ENCODE measurements around the gene DOK6.

DOK6 gene

DNA sequence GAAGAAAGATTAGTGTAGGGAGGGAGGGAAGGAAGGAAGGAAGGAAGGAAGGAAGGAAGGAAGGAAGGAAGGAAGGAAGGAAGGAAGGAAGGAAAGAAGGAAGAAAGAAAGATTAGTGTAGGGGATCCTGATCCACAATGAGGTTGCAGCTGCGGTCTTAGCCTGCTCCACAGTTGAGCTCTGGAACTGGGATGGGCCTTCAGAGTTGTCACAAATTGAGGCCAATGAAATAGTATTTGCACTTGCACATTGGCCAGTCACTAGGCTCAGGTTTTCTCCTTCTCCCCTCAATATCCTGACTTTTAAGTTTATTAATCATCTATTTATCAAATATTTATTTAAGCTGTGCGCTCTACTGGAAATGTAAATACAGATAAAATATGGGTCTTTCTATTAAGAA, 34.3 kb downstream of the DOK6 start:
- DNase-seq (ENCODE audit: low read depth): no peak

DNA sequence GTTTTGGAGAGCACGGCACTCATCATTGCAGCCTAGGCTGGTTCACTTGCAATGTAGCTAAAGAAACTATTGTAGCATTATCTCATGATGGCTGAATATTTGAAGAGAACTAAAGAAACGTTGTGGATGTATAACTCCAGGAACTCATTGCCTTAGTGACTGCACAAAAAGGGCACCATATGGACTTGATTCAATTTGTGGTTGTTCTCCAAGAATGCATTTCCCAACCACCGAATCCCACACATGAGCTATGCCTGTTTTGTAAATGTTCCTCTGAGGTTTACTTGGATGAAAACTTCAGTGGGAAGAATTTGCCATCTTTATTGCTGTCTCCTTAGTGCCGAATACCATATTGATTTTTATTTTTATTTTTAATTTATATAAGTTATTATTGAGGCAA, 43.5 kb downstream of the DOK6 start:
- DNase-seq (ENCODE audit: low read depth): no peak

DNA sequence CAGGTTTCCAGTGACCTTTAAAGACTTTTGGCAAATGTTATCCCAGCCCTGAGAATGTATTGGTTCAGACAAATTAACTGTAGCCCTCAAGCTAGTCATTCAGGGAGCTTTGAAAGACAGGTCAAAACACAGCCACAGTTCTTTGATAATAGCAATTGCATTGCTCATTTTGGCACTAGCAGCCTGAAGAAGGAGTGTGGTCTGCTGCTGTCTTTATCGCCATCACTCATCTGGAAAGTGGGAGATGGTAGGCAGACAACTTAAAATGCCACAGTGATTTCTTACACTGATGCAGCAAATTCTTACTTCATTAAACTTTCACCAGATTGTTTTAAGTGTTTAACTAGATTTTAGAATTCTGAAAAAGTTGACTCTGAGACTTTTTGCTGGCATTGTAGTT, 47.2 kb downstream of the DOK6 start:
- no peak for DNase-seq (ENCODE audit: low read depth)

DNA sequence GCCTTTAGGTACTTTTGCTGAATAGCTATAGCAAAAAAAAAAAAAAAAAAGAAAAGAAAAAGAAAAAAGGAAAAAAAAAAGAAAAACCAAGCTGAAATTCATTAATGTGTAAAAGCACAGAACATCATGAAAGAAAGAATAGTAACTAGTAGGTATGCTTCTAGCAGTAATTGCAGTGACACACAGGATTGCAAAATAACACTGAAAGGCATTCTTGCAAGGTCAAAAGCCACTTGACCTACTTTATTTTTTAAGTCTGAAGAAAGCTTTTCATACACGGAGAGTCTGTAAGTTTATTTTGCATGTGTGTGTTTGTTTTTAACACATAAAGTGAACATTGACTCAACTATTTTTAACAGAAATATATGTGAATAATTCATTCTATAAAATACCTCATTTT, 54.4 kb downstream of the DOK6 start:
- DNase-seq (ENCODE audit: low read depth): no peak

DNA sequence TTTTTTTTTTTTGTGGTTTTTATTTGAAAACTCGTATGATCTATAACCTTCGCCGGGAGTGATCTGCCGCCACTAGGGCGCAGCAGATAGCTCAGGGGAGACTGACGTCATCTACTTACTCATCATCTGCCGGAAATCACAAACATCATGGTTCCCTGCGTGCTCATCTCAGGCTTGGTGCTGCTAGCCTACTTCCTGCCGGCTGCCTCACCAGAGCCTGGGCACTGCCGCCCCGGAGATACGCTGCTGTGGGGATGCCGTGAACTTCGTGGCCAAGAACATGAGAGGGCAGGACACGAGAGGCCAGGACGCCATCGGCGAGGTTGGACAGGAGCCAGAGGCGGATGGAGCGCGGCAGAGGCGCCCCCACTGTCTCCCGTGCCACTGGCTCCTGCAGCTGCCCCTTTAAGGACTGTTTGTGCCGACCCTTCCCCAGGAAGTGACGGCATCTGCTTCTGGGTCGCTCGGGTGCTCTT, 68.8 kb downstream of the DOK6 start:
- no peak for DNase-seq (ENCODE audit: low read depth)

DNA sequence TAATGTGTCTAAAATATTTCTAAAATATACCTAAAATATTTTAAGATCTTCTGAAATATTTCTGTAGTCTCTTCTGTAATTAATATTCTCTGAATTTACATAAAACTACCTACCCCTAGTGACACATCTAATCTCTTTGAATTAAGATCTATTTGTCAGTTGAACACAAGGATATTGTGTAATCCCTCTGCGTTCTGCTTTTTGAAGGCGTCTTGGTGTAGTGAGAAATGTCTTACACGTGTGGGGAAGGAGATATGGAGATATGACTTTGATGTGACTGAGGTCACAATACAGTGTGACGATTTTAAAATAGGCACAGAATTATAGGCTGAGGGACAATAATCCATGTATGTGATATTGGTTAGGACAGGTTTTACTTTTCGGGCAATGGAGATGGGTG, 79.8 kb downstream of the DOK6 start:
- DNase-seq (ENCODE audit: low read depth): no peak

DNA sequence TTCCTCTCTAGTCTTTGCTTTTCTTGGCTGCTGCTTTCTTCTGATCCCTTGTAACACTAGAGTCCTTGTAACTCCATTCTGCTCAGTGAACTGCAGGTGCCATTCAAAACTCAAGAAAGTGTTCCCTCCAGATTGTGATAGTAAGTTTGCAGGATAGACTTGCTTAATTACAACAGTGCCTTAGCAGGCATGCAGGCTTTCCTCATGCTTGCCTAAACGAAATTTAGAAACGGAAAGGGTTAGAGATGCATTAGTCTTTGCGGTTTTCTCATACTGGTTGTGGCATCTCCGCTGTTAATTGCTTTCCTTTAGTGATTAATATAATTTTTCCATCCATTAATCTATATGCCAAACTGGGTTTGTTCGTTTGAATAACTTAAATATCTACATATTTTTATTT, 82.9 kb downstream of the DOK6 start:
- no peak for DNase-seq (ENCODE audit: low read depth)

DNA sequence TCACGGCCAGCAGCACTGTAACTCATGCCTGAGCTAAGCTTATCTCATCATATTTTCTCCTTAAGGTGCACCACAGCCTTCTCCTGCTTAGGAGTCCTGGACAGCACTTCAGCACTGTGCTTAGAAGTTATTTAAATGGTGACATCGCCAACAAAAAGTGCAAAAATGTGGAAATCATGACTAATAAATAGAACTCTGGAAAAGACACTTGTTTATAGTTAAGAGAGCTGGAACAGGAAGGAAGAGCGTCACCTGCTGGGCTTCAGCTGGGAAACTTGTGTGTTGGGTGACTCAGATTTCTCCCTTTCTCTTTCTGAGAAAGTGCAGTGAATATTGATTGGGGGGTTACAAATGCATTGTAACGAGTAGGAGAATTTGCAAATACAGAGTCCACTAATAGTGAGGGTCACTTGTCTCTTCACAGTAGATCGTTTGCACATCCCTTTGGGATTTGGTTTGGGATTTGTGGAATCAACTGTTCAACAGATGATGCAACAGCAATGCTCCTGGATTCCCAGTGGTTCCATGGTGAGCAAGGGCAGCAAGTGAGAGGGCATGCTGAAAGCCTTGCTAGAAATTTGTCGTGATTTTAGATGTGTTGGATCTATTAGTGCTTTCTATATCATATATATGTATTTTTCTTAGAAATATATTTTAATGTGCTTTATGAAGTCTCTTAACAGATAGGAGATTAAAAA, 84.2 kb downstream of the DOK6 start:
- no peak for DNase-seq (ENCODE audit: low read depth)

DNA sequence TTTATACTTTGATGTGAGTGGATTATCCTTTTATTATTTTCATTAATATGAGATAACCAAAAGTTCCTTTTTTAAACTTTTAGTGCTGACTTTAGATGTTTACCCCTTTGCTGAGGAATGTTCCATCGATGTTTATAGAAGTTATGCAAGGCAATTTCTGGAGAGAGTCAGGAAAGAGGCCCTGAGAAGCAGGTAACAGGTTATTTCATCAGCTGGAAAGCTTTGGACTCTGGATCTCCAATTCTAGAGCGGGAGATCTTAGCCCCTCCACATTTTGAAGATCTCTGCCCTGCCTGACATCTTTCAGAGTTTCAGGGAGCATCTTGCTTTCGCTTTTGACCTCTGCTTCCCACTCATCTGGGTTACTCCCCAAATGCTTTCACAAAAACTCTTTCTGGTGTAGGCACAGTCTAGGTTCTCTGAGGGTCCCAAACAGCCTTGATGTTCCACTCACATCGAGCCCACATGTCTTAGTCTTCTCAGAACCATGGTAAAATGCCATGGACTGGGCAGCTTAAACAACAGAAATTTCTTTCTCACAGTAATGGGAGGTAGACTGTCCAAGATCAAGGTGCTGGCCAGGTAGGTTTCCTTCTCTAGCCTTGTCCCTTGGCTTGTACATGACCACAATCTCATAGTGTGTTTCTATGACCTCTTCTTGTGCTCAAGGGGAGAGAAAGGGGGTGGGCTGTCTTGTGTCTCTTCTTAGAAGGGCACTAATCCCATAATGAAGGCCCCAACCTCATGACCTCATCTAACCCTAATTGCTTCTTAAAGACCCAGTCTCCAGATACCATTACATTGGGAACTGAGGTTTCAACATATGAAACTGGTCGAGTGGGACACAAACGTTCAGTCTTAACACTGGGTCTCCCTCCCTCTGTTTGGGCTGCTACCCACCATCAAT, 87.1 kb downstream of the DOK6 start:
- no peak for DNase-seq (ENCODE audit: low read depth)

DNA sequence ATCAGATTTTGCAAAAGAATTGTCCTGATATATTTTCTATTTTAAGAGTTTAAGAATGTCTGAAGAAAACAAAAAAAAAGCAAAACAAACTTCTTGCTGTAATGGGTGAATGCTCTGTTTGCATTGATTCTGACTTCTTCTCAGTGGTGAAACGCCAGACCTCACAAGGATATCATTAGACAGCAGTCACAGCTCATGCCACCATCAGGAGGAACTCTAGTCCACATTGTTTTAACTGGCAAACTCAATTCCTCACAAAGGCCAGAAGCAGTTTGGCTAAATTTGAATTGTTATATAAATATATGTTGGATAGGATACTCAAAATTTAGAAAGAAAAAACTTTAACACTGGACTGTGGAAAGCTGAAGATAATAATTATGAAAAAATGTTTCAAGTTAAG, 89.4 kb downstream of the DOK6 start:
- no peak for DNase-seq (ENCODE audit: low read depth)

DNA sequence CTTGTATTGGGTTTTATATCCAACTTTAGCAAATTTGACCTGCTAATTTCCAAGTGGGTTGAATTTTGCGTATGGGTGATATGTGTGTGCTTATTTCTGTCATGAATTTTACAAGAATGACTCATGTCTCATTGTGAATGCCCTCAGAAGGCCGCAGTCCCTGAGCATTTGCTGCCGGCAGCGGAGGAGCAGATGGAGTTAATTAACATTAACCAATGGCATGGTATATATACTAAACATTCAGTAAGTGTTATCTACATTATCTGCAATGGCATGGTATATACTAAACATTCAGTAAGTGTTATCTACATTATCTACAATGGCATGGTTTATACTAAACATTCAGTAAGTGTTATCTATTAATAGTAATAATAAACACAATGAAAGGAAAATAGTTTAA, 90.1 kb downstream of the DOK6 start:
- no peak for DNase-seq (ENCODE audit: low read depth)

DNA sequence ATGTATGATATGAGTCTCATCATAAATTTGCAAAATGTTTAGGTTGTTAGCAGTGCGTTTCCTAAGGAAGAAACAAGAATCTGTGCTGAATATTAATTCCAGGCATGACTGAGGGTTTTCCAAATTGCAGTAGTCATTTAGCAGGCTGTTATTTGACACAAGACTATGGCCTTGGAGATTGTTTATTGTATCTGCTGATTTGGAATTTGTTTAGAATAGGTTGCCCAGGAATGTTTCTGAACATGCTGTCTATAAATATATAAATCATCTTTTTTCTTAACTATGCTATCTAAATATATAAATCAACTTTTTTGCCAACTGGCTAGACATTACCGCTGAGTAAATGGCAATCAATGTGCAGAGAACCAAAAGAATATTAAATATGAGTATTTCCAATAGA, 90.9 kb downstream of the DOK6 start:
- no peak for DNase-seq (ENCODE audit: low read depth)

DNA sequence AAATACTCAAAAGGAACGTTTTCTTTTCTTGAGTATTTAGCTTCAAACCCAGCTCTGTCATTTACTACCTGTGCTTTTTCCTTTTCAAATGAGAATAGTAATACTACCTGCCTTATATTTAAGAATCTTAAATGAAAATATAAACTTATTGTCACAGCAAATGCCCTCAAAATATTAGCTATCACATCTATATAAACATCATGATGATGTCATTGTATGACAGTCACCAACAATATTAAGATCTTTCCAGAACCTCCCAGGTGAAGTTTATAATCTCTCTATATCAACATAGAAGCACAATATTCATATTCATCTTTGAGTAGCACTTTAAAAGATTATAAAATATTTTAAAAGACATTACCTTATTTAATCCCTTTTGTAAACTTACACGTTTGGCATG, 92.2 kb downstream of the DOK6 start:
- no peak for DNase-seq (ENCODE audit: low read depth)

DNA sequence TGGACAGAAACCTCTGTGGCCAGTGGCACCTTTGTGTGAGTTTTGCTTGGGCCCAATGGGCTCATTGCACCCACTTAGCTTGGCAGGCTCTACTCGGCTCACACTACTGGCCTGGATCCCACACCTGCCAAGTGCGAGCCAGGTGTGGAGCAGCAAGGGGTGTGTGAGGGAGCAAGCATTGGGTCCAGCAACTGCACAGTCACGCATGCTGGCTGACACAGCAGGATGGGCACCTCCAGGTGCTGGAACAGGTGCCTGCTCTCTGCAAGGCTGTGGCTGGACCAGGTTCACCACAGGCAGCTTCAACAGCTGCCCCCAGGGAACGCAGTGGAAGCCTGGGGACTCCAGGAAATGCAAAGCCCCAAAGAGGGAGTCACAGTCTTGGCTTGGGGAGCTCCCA, 94.2 kb downstream of the DOK6 start:
- DNase-seq (ENCODE audit: low read depth): no peak

DNA sequence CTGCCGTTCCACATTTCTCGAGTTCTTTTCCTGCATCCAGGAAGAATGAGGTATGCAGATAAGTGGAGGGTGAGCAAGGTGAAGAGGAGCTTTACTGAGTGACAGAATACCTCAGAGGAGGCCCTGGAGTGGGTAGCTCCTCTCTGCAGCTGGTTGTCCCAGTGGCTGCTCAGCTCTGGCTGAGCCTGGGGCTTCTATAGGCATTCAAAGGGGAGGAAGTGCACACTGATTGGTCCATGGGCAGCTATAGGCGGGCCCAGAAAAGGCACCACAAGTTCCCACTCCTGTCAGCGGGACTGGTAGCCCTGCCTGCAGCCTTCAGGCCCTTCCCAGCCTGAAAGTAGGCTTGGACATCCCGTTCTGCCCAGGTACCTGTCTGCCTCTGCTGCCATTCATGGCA, 94.7 kb downstream of the DOK6 start:
- DNase-seq (ENCODE audit: low read depth): no peak

DNA sequence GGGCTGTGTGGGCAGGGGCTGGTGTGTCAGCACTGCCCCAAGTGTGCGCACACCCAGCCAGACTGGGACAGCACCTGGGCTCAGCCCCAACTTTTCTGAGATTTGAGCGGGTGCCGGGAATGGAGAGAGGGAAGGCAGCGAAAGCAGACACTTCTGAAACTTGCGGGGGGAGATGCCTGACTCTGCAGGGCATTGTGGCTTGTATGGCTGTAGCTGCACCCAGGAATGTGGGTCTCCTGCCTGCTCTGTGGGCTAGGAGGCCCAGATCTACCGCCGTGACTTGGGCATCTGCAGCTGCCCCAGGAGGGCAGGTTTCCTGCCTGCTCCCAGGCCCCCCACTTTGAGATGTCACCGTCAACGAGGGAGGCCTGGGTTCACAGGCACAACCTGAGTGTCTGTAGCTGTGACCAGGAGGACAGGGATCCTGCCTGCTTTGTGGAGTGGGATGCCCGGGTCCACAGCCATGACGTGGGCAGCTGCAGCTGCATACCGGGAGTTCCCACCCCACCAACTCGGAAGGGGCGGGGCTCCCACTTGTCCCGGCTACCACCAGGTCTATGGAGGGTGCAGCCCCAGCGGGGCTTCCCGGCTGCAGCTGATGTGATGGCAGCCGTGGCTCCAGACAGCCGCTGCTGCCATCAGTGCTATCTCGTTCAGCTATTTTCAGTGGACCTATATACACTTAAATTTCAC, 95.3 kb downstream of the DOK6 start:
- DNase-seq (ENCODE audit: low read depth): no peak

DNA sequence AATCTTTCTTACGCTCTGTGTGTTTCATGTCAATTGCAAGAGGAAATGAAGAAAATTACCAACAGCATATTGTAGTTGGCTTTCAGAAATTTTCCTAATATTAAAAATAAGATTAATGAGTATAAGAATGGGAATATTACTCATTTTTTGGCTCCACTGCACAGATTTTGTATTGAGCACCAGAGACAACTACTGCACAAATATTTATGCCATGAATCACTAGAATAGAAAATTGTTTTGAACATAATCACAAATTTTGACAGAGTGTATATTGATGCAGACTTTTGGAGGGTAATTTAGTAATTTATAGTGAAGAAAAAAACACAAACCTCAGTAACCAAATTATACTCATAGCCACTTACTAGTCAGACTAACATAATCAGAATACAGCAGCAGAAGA, 118.3 kb downstream of the DOK6 start:
- DNase-seq (ENCODE audit: low read depth): no peak

DNA sequence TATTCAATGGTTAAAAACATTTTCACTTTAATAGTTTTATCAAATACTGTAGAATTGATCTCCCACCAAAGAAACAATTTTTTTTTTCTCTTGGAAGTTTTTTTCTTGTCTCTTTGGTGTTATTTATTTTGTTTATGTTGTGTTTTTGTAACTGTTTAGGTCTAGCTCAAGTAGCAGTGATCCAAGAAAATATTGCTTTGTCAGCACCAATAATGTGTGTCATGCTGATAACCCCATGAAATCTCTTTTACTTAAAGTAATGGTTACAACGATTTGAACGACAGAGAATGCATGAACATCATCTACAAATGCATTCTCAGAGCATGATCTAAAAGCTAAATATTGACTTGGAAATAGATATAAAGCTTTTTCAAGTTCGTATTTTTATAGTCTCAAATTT, 122.9 kb downstream of the DOK6 start:
- no peak for DNase-seq (ENCODE audit: low read depth)

DNA sequence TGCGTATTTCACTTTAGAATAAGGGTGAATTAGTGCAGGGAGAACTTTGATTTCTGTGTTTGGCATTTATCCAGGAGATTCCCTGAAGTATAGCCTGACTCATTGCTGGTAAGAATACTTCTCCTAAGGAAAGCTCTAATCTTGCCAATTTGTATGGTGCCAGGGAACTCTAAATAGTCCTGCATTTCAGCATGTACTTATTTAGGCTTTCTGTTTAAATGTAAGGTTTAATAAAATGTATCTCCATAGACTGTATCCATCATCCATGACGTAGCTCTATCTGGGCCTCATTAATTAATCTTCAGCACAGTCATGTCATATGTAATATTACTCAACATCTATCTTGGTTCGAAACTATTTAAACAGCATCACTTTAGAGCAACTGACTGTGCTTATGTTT, 127.7 kb downstream of the DOK6 start:
- no peak for DNase-seq (ENCODE audit: low read depth)

DNA sequence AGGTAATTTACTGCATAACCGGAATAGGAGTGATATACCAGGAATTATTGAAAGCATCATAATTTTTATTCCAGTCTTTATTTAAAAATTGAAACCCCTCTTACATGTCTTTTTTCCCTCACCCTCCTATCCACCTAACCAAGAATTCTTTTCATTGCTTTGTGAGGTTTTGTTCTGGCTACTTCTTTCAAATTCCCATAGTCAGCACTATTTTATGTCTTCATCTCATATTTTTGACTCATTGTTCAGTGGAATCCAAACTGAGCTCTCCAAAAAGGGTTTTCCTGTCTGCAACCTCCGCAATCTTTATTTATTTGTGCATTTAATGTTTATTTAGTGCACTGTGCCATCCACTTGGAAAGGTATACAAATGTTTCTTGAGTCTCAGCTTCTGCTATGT, 128.5 kb downstream of the DOK6 start:
- no peak for DNase-seq (ENCODE audit: low read depth)

DNA sequence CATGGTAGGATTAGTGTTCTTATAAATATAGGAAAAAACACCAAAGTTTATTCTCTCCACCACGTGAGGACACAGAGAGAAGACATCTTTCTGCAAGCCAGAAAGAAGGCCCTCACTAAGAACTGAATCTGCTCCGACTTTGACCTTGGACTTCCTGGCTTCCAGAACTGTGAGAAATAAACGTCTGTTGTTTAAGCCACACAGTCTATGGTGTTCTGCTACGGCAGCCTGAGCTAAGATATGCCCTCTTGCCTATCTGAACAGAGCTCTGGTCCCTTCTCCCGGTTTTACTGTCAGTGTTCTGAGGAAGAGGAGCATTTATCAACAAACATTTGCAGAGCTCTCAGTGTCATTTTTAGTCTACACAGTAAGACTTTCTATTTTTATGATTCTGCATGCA, 131.3 kb downstream of the DOK6 start:
- no peak for DNase-seq (ENCODE audit: low read depth)

DNA sequence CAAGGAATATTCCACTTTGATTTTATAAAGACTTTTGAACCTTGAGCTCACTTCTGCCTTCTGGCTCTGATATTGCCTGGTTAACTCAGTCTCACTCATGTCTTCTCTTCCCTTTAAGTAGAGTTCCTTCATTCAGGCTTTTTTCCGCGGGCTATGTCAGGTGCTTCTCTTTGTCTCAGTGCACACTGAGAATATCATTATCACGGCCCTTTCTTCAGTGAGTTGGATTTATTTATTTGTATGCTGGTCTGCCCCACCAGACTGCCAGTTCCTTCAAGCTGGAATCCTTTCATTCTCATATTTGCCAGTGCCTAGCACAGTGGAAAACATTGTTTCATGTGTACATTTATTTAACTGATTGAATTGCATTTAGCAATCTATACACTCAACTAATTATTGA, 136.5 kb downstream of the DOK6 start:
- no peak for DNase-seq (ENCODE audit: low read depth)

DNA sequence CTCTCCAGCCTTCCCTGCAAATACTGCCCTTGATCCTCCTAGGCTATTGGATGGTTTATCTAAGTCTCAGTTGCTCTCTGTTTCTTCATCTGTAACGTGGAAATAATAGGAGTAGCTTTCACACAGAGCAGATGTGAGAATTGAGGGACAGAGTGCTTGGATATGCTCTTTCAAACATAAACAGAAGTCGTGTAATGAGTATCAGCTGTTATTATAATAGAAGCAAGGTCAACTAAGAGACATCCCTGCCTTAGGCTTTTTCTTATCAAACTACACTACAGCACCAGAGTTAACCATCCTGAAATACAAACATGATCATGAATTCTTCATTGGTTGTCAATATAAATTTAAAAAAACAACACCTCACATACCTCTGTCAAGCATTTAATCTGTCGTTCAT, 138.2 kb downstream of the DOK6 start:
- no peak for DNase-seq (ENCODE audit: low read depth)

Data from activated gamma-delta T cell treated with anti-CD3 and anti-CD28 coated beads, Interleukin-2, amount 50 U/mL, for 16 hours (primary cell).